Spleen (tissue), 7 donors: ENCODE data around the gene ZNF609.

ENCODE experiments used
- CTCF ChIP-seq, 11 experiments: fragments of 200-600 bp in 7 of 11; fragments of 450-650 bp in 4 of 11; sonication (generic) in 4 of 11; IDR thresholded peaks in 8 of 11; conservative IDR thresholded peaks in 3 of 11; 1 replicate in 7 of 11; 2 replicates in 4 of 11; pipeline versions ENCODE4 v1.4.0 to v1.8.0; 2016 to 2021; ENCODE audit warnings: antibody characterized with exemption in 11 of 11, inconsistent platforms in 4 of 11, mild to moderate bottlenecking in 1 of 11
- POLR2A ChIP-seq, 3 donors: fragments of 450-650 bp; IDR thresholded peaks; one replicate each; pipeline ENCODE4 v1.5.1; 2017; ENCODE audit warnings: antibody characterized with exemption in 3 of 3, mild to moderate bottlenecking in 1 of 3
- POLR2AphosphoS5 ChIP-seq, 3 donors: sonication (generic); formaldehyde crosslinking; IDR thresholded peaks; one replicate each; pipeline ENCODE4 v1.5.1; 2017; ENCODE audit warnings: antibody characterized with exemption in 3 of 3
- donor health status: DM: no; HTN: no; CAD: no; lungs with moderate emphysema.
- donor health status: DM: no; HTN: no; CAD: no.
- donor health status: DM: no; HTN: no; CAD: no.

GRCh38 chr15:64452988-64453688, 7.2 kb upstream of the ZNF609 start:
- TF ChIP-seq POLR2AphosphoS5 (IDR thresholded peaks at IDR 0.05) (no peak), CTCF (IDR thresholded peaks at IDR 0.05 in 8 of 11, conservative IDR thresholded peaks at IDR 0.05 in 3 of 11) (no peak), POLR2A (IDR thresholded peaks at IDR 0.05) (no peak)
